Activated T-helper 1 cell treated with Interleukin-2 at 50 U/mL for 16 hours (primary cell): ENCODE results near the gene VPS50.

Experiments used
- DNase-seq: peaks from one replicate; pipeline ENCODE4 v3.0.0-alpha.2; 2020; ENCODE audit warnings: low read depth

VPS50 gene

GRCh38 chr7:93231799-93232672, at the start of gene VPS50:
TSS of gene VPS50 (plus strand) at chr7:93232366. CDS start at chr7:93232468, 102 bp downstream.
- DNase-seq, result peak; percentile 79

- DNase-seq, result no peak
Observed at GRCh38 chr7:93185303-93186027, 46.7 kb upstream of the VPS50 start.

GRCh38 chr7:93188870-93189634, 43.1 kb upstream of the VPS50 start:
- no peak for DNase-seq

- DNase-seq, result no peak
Observed at GRCh38 chr7:93194386-93194785, 37.8 kb upstream of the VPS50 start.

- DNase-seq, result no peak
Observed at GRCh38 chr7:93196336-93196735, 35.8 kb upstream of the VPS50 start.

DNA sequence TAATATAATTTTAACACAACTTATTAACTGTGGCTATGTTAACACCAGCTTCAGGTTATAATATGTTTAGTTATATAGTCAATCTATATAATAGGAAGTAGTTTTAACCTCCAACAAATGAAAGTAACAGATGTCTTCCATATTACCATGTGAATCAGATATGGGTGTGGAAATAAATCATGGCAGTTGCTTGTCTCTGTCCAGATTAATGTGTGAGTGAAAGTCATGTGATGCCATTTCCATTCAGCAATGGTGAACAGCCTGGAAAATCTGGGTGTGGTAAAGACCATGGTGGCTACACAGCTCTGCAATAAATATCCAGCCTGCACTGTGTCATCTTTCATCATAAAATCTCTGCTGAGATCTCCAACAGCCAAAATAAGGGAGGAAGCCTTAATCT, 33.7 kb upstream of the VPS50 start:
- DNase-seq, result no peak

- no peak for DNase-seq
Observed at GRCh38 chr7:93202594-93203250, 29.4 kb upstream of the VPS50 start.

- DNase-seq, result no peak
Observed at GRCh38 chr7:93203496-93203895, 28.7 kb upstream of the VPS50 start.

DNA sequence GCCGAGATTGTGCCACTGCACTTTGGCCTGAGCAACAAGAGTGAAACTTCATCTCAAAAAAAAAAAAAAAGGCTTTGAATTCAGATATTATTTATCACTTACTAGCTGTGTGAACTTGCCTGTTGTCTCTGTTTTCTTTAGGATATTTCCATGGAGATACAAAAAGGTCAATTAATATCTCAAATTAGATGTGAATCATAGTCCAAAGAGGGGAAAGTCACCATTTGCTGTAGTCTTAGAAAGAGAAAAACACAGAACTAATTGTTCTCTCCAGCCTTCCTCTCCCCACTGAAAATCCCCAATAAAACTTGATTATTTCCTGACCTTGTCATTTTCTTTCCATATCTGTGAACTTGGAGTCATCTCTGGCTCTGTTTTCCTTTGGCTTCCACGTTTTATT, 27.1 kb upstream of the VPS50 start:
- no peak for DNase-seq

- DNase-seq, result no peak
Observed at GRCh38 chr7:93211228-93211818, 20.8 kb upstream of the VPS50 start.

GRCh38 chr7:93212881-93213280, 19.3 kb upstream of the VPS50 start:
- no peak for DNase-seq

DNA sequence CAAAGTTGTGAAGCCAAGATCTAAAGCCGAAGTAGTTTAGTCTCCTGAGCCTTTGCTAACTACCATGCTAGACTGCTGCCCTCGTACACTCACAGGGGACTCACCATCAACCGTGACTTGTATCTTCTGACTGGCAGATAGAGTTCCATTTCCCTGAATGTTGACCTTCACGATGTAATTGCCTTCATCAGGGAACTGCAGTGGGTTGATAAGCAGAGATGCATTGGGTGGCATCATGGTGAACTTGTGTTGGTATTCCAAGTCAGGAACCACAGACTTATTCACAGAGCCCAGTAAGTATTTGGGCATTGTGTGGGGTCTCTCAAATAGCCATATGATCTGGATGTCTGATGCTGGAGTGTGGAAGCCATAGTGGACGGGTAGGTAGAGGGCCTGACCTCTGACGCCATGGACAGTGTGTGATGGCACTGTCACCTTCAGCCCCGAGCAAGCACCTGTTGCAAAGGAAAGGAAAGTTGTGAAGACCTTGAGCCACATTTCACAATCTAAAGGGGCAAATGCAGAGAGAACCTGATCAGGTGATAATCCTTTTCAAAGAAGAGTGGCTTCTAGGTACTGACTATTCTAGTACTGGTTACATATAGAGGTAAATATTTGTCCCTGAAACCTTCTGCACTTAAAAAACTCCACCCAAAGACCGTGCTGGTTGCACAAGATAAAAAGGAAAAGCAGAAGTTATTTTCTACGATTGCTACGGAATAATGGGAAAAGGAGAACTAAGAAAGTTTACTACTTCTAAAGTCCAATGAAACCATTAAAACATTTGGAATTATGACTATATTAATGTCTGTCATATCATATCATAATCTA, 13.0 kb upstream of the VPS50 start:
- DNase-seq, result no peak

DNA sequence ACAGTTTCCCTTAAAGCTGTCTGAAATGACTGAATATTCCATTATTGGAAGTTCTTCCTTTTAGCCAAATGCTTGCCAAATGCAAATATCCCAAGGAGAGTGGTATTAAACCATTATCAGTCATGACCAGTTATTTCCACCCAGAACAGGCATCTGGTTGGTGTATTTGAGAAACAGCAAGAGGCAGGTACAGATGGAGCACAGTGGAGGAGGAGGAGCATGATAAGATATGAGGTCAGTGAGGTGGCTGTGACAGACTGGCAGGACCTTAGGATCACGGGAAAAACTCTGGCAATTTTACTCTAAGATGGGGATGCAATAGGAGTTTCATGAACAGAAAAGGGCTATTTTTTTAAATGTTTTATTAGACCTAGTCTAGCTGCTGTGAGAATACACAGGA, 12.3 kb upstream of the VPS50 start:
- DNase-seq, result no peak

DNA sequence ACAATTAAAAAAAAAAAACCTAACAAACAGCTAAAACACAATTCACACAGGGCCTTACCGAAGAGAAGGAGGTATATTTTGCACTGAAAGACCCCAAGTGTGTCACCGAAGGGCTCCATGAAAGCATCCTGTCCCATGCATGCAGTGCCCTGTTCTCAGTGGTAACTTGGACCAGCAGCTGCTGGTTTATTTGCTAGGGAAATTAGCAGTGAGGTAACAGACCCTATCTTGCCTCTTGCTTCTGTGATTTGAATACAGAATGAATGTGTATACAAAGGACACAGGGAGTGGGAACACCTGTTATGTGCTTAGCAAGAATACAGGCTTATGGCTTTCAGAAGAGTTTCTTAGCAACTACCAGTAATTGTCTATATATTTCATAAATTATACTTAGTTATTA, 5.9 kb upstream of the VPS50 start, which contains the start of gene HEPACAM2:
Gene HEPACAM2 (minus strand): TSS at position 160 of the 400 bp plus-strand sequence.
- no peak for DNase-seq

GRCh38 chr7:93228302-93228701, 3.9 kb upstream of the VPS50 start:
- no peak for DNase-seq

DNA sequence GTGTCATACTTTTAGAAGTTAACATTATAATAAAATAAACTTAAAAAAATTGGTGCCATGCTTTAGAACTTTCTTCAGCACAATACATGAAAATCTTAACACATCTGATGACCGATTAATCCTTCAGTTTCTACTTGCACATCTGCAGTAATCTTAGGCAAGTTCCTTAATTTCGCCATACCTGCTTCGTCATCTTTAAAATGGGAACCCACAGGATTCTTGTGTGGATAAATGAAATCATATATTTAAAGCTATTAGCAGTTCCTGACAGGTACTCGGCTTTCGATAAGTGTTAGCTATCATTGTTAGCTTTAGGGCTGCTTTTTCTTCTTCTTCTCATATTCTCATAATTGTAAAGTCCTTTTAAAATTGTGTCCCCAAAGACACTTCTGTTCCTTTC, 907 bp upstream of the VPS50 start:
- DNase-seq, result no peak

GRCh38 chr7:93232673-93233018, 480 bp downstream of the VPS50 start:
- DNase-seq, result no peak

DNA sequence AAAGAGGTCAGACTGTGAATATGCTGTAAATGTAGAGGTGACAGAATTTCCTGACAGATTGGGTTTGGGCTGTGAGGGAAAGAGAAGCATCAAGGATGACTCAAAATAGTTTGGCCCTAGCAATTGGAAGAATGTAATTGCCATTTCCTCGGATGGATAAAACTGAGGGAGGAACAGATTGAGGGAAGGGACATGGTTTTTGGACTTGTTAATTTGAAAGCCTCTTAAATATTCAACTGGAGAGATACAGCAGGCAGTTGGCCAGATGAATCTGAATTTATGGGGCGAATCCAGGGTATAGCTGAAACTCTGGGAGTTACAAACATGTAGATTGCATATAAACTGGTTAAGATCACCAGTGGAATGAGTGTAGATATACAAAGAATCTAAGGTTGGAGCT, 3.4 kb downstream of the VPS50 start:
- DNase-seq, result no peak

- DNase-seq, result no peak
Observed at GRCh38 chr7:93238131-93238530, 6.0 kb downstream of the VPS50 start.

DNA sequence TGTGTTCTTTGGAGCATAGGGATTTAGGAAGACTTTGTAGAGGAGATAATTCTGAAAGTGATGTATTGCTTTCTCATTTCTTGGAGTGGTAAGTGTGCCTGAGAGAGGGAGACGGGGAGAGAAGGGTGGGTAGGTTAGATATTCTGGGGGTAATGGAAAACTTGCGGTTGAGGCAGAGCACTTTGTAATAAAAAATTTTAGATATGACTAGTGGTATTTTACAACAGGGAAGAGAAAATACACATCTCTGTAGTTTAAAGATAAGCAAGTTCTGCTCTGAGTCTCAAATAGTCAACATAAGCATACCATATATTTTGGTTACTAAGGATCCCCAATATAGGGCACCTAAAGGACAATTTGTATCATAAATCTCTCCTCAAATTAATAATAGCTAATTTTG, 6.6 kb downstream of the VPS50 start:
- no peak for DNase-seq

GRCh38 chr7:93239824-93240223, 7.7 kb downstream of the VPS50 start:
- no peak for DNase-seq
